ENCODE measurements around the gene MT2A. TPM values are rescaled to one million over a fixed set of nuclear protein-coding genes. Genes with fewer than 3 reads are reported as not detected.

The MT2A gene
- total RNA-seq, 2 experiments from 2014 or later: 141 to 144 TPM

DNA sequence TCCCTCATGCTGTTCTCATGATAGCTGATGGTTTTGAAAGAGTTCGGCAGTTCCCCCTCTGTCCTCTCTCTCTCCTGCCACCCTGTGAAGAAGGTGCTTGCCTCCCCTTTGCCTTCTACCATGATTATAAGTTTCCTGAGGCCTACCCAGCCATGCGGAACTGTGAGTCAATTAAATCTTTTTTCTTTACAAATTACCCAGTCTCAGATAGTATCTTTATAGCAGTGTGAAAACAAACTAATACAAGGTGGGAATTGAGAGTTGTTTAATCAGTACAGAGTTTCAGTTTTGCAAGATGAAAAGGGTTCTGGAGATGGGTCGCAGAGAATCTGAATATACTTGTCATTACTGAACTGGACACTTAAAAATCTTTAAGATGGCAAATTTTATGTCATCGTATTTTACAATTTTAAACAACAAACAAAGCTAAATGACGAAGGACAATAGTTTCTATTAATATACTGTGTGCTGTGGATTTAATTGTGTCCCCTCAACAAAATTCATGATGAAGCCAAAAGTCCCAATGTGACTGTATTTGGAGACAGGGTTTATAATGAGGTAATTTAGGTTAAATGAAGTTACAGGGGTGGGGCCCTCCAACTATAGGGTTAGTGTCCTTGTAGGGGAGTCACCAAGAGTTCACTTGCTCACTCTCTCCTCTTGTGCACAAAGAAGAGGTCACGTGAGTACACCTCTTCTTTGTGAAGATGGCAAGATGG lies 14.7 kb upstream of the MT2A start:
- POLR2A ChIA-PET: interaction anchor here (1.0 kb wide), 1 partner anchor 59 kb away, joined by 3 read pairs; no protein-coding TSS in a partner anchor
- H3K27ac Mint-ChIP-seq: no peak overlapping the region
- CTCF ChIA-PET: interaction anchor here (1.0 kb wide), 2 partner anchors 17 to 108 kb away, joined by 3 to 4 read pairs; no protein-coding TSS in a partner anchor
- no peak overlapping the region for H3K4me3 Mint-ChIP-seq
- peaks cover 8% of the 10 kb centered on the region for H3K27me3 Mint-ChIP-seq
- TF ChIP-seq, protein P1, sequence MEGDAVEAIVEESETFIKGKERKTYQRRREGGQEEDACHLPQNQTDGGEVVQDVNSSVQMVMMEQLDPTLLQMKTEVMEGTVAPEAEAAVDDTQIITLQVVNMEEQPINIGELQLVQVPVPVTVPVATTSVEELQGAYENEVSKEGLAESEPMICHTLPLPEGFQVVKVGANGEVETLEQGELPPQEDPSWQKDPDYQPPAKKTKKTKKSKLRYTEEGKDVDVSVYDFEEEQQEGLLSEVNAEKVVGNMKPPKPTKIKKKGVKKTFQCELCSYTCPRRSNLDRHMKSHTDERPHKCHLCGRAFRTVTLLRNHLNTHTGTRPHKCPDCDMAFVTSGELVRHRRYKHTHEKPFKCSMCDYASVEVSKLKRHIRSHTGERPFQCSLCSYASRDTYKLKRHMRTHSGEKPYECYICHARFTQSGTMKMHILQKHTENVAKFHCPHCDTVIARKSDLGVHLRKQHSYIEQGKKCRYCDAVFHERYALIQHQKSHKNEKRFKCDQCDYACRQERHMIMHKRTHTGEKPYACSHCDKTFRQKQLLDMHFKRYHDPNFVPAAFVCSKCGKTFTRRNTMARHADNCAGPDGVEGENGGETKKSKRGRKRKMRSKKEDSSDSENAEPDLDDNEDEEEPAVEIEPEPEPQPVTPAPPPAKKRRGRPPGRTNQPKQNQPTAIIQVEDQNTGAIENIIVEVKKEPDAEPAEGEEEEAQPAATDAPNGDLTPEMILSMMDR (IDR thresholded peaks at IDR 0.05): no peak
- no peaks in the 10 kb centered on the region for H3K9me3 Mint-ChIP-seq
- DNase-seq: no peak
- no peak for ATAC-seq
- peaks cover 10% of the 10 kb centered on the region for H3K4me1 Mint-ChIP-seq (ENCODE audit: low read depth)
- intact Hi-C loops (cut with micrococcal nuclease): loop anchor here (5.0 kb wide), 1 partner anchor 99 kb away; no protein-coding TSS in a partner anchor
- no peaks in the 10 kb centered on the region for H3K36me3 Mint-ChIP-seq (ENCODE audit: low read depth)

DNA sequence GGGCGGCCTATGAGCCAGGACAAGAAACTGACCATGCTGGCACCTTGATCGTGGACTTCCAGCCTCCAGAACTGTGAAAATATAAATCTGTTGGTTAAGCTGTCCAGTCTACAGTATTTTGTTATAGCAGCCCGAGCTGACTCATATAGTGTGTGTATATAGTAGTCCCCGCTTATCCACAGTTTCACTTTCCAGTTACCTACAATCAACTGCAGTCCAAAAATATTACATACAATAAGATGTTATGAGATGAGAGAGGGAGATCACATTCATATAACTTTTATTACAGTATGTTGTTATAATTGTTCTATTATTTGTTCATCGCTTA lies 14.1 kb upstream of the MT2A start:
- intact Hi-C loops (cut with micrococcal nuclease): loop anchor here (5.0 kb wide), 1 partner anchor 98 kb away; no protein-coding TSS in a partner anchor
- peaks cover 6% of the 10 kb centered on the region for H3K27me3 Mint-ChIP-seq
- no peak overlapping the region for H3K4me3 Mint-ChIP-seq
- ChIA-PET POLR2A (interaction anchor here (1.0 kb wide), 1 partner anchor 58 kb away, joined by 3 read pairs; no protein-coding TSS in a partner anchor), CTCF (interaction anchor here (1.0 to 1.5 kb wide), 3 partner anchors 17 to 108 kb away, joined by 3 to 4 read pairs (median 3); no protein-coding TSS in a partner anchor)
- H3K27ac Mint-ChIP-seq: no peak overlapping the region
- H3K4me1 Mint-ChIP-seq (ENCODE audit: low read depth): peaks cover 8% of the 10 kb centered on the region
- no peaks in the 10 kb centered on the region for H3K9me3 Mint-ChIP-seq
- ATAC-seq (no peak), DNase-seq (no peak)
- H3K36me3 Mint-ChIP-seq (ENCODE audit: low read depth): no peaks in the 10 kb centered on the region
- TF ChIP-seq, protein P1 (IDR thresholded peaks at IDR 0.05): no peak

DNA sequence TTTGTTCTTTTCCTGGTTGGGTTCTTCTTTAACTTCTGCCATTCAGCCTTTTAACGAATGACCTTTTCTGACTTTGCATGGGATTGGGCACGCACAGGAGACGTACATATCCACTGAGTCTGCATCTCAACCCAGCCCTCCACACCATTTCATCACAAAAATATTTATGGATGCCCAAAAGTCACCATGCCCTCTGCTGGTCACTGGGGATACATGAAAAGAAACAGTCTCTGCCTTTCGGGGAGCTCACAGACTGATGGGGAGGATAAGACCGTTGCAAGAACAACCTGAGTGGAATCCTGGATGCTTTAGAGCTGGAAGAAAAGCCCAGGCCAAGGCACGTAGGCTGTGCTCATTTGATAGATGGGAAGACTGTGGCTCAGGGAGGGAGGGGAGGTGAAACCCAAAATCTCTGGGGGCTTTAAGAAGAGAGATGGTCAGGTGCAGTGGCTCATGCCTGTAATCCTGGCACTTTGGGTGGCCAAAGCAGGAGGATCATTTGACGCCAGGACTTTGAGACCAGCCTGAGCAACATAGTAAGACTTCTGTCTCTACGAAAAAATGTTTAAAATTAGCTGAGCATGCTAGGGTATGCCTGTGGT lies 7.9 kb upstream of the MT2A start:
- H3K27me3 Mint-ChIP-seq: peaks cover 6% of the 10 kb centered on the region
- peaks cover 3% of the 10 kb centered on the region for H3K4me1 Mint-ChIP-seq (ENCODE audit: low read depth)
- no peaks in the 10 kb centered on the region for H3K9me3 Mint-ChIP-seq
- CTCF ChIA-PET: interaction anchor here (0.6 to 6.3 kb wide), 25 partner anchors 8 to 179 kb away, joined by 3 to 47 read pairs (median 4); partner anchors contain the start of genes MT1H, MT2A, MT3 and MT4
- intact Hi-C loops (cut with micrococcal nuclease): no loop called here
- peak; percentile 67 for DNase-seq
- no peaks in the 10 kb centered on the region for H3K36me3 Mint-ChIP-seq (ENCODE audit: low read depth)
- POLR2A ChIA-PET: interaction anchor here (1.0 kb wide), 1 partner anchor 15 kb away, joined by 3 read pairs; no protein-coding TSS in a partner anchor
- ATAC-seq: peak; percentile 81
- H3K27ac Mint-ChIP-seq: no peak overlapping the region
- H3K4me3 Mint-ChIP-seq: no peak overlapping the region
- TF ChIP-seq, protein P1 (IDR thresholded peaks at IDR 0.05): peak; percentile 69

DNA sequence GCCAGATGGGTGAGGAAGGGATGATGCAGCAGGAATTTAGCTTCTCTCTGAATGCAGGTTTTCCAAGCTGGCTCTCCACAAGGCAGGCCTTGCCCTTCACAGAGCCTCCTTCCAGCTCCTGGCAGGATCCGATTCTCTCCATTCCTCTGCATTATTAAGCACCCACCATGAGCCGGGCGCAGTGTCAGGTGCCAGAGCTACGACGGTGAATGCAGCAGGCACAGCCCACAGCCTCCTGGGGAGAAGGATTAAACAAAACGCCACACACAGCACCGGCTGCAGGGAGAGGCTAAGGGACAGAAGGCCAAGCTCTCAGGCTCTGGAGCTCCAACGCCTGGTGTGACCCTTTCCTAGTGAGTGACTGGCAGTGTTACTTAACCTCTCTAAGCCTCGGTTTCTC lies 7.1 kb upstream of the MT2A start:
- Mint-ChIP-seq H3K27ac (no peak overlapping the region), H3K36me3 (ENCODE audit: low read depth) (no peaks in the 10 kb centered on the region), H3K27me3 (peaks cover 6% of the 10 kb centered on the region), H3K9me3 (no peaks in the 10 kb centered on the region), H3K4me1 (ENCODE audit: low read depth) (peaks cover 8% of the 10 kb centered on the region), H3K4me3 (no peak overlapping the region)
- POLR2A ChIA-PET: interaction anchor here (0.7 to 1.0 kb wide), 2 partner anchors 16 to 25 kb away, joined by 3 read pairs; no protein-coding TSS in a partner anchor
- TF ChIP-seq, protein P1 (IDR thresholded peaks at IDR 0.05): no peak
- ATAC-seq: no peak
- intact Hi-C loops (cut with micrococcal nuclease): no loop called here
- CTCF ChIA-PET: interaction anchor here (0.9 to 6.3 kb wide), 13 partner anchors 9 to 106 kb away, joined by 3 to 47 read pairs (median 5); no protein-coding TSS in a partner anchor
- DNase-seq: no peak
